Dermis microvascular lymphatic vessel endothelial cell (primary cell): ENCODE results near the gene DHX32. TPM values are rescaled to one million over a fixed set of nuclear protein-coding genes. Genes with fewer than 3 reads are reported as not detected.
"Not testable (repeated sequence)": the region's sequence is repeated elsewhere in the genome, so short reads cannot be mapped to it uniquely, and the experiment has no call there.

Experiments used
- DNase-seq, 2 donors: peaks; one replicate each; pipeline versions ENCODE4 v3.0.0 to v3.0.0-alpha.2; 2010; ENCODE audit warnings: low read depth in 2 of 2
- total RNA-seq: library from RNA; depleted of rRNA; stranded (reverse); fragments of >200 nt; gene quantifications from 2 replicates; pipeline ENCODE4 v1.2.1, GENCODE V29; 2014

DHX32 gene, protein sequence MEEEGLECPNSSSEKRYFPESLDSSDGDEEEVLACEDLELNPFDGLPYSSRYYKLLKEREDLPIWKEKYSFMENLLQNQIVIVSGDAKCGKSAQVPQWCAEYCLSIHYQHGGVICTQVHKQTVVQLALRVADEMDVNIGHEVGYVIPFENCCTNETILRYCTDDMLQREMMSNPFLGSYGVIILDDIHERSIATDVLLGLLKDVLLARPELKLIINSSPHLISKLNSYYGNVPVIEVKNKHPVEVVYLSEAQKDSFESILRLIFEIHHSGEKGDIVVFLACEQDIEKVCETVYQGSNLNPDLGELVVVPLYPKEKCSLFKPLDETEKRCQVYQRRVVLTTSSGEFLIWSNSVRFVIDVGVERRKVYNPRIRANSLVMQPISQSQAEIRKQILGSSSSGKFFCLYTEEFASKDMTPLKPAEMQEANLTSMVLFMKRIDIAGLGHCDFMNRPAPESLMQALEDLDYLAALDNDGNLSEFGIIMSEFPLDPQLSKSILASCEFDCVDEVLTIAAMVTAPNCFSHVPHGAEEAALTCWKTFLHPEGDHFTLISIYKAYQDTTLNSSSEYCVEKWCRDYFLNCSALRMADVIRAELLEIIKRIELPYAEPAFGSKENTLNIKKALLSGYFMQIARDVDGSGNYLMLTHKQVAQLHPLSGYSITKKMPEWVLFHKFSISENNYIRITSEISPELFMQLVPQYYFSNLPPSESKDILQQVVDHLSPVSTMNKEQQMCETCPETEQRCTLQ
- total RNA-seq: 35.0 and 53.2 TPM in 2 replicates

GRCh38 chr10:125881192-125881591 lies at the start of gene DHX32:
TSS of gene DHX32 (minus strand) at chr10:125881292. CDS start at chr10:125880824, 468 bp downstream.
- DNase-seq: no peak

GRCh38 chr10:125929618-125930017 lies 48.5 kb upstream of the DHX32 start:
- DNase-seq: no peak

DNA sequence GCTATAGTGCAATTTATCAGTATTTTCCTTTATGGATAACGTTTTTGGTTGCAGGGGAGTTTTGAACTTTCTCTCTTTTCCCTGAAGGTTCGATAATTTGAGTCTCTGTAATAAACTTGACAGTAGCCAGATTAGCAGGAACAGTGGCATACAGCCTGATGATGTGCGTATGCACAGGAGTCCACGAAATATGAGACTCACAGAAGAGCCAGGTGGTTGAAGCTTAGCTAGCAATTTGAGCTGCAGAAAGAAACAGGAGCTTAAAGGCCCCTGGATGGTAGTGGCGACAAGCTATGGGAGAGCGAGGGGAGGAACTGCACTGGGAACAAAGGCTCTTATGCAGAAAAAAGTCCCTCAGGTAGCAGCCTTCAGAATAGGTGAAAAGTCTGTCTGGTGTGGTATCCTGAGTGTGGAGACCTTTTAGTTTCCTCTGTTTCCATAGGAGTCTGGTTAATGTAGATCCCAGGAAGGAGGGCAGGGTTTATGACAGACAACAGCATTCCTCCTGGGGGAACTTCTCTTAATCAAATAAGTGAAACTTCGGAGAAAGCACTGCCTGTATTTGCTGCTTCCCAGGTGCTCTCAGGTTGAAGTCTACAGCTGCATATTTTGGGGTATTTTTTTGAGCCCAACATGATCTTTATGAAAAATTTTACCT lies 48.0 kb upstream of the DHX32 start:
- no peak for DNase-seq

DNA sequence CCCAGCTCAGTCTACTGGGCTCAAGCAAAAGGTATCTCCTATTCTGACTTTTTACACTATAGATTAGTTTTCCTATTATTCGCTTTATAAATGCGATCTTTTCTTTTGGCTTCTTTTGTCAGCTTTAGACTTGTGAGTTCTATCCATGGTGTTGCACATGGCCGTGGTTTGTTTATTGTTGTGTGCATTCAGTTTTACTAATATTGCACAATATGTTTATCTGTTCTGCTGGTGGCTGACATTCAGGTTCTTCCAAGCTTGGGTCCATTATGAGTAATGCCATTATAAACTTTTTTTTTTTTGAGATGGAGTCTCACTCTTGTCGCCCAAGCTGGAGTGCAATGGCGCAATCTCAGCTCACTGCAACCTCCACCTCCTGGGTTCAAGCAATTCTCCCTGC lies 46.2 kb upstream of the DHX32 start:
- DNase-seq: not testable (repeated sequence)

- DNase-seq: no peak
These were observed 45.2 kb upstream of the DHX32 start for GRCh38 chr10:125926247-125926646.

GRCh38 chr10:125925262-125925834 lies 44.3 kb upstream of the DHX32 start:
- no peak for DNase-seq

DNA sequence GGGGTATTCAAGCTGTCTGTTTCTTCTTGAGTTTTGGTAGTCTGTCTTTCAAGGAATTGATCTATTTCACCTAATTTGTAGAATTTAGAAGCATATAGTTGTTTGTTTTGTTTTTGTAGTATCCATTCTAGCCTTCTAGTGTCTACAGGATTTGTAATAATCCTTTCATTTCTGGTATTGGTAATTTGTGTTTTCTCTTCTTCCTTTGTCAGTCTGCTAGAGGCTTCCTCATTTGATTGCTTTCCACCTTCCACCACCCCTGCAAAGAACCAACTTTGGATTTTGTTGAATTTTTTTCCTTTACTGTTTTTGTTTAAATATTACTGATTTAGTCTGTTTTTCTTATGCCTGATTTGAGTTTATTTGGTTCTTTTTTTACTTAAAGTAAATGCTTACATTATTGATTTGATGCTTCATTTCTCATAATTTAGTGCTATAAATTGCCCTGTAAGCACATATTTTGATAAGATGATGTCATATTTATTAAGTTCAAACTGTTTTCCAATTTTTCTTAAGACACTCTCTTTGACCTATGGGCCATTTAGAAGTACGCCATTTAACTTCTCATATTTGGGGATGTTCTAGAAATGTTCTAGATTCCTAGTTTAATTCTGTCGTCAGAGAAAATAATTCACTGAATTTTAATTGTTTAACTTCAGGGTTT lies 40.7 kb upstream of the DHX32 start:
- DNase-seq: not testable (repeated sequence)

DNA sequence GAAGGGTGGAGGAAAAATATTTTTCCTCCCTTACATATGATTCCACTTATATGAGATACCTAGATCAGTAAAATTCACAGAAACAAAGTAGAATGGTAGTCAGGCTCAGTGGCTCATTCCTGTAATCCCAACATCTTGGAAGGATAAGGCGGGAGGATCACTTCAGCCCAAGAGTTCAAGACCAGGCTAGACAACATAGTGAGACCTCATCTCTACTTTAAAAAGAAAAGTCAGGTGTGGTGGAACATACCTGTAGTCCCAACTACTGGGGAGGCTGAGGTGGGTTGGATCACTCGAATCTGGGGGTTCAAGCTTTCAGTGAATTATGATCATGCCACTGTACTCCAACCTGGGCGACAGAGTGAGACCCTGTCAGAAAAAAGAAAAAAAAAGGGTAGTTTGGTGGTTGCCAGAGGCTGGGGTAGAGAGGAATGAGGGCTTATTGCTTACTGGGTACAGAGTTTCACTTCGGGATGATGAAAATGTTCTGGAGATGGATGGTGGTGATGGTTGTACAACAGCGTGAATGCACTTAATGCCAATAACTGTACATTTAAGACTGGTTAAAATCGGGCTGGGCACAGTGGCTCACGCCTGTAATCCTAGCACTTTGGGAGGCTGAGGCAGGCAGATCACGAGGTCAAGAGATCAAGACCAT lies 36.7 kb upstream of the DHX32 start:
- not testable (repeated sequence) for DNase-seq

DNA sequence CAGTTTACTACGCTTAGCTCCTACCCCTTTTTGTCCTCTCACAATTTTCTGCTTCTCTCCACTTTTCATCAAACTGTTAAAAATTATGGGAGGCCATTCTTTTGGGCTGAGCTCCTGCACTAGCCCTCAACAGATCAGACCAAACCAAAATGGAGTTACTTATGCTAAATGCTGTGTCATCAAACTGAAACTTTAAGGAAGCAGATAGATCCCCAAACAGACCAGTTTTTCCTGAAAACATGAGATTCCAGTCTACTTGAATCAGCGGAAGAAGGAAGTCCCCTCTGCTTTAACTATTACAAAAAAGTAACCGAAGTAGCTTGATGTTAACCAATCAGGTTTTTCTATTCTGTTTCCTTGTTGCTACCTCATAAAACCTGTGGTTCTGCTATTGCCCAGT lies 35.9 kb upstream of the DHX32 start:
- no peak for DNase-seq

DNA sequence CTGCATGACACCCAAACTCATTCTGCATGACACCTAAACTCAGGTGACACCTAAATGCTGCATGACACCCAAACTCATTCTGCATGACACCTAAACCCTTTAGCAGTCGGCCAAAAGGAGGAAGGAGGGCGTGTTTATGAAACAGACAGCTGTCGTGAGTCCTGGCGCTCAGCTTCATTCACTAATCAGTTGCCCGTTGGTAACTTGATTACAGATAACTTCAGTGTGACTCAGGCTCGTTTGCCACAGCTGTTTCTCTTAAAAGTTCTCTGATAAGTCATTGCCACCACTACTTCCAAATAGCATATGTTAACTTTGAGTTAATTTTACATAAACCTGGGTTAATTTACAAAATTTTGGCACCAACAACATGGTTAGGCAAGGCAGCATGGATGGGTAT lies 32.2 kb upstream of the DHX32 start:
- not testable (repeated sequence) for DNase-seq

DNA sequence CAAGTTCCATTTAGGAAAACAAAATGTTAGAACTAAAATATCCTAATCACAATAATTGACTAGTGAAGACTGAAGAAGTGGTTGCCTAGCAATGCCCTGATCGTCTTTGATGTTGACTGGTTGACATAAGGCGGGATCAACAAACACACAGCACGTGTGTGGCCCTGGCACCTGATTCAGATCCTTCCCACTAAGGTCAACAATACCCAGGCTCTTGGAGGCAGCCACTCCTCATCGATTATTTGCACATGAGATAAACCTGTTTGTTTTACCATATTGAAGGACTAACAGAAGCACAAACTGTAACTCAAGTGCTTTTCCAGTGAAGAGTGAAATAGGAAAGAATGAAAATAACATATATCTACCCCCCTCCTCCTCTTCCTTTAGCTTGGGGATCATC lies 30.9 kb upstream of the DHX32 start:
- no peak for DNase-seq

GRCh38 chr10:125911145-125911544 lies 30.1 kb upstream of the DHX32 start:
- DNase-seq: no peak

- DNase-seq: not testable (repeated sequence)
These were observed 28.4 kb upstream of the DHX32 start for GRCh38 chr10:125909491-125909890.

DNA sequence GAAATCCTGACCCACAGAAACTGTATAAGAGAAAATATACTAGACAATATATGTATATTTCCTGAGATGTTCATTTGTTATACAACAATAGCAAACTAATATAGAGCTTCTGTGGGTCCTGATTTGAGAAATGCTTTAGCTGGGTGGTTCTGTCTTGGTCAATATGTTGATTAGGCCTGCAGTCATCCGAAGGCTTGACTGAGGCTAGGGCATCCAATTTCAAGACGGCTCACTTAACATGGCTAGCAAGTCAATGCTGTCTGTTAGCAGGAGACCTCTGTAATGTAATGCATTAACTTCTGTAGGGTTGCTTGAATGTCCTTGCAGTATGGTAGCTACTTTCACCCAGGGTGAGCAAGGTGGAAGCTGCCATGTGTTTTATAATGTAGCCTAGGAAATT lies 27.7 kb upstream of the DHX32 start:
- DNase-seq: not testable (repeated sequence)

DNA sequence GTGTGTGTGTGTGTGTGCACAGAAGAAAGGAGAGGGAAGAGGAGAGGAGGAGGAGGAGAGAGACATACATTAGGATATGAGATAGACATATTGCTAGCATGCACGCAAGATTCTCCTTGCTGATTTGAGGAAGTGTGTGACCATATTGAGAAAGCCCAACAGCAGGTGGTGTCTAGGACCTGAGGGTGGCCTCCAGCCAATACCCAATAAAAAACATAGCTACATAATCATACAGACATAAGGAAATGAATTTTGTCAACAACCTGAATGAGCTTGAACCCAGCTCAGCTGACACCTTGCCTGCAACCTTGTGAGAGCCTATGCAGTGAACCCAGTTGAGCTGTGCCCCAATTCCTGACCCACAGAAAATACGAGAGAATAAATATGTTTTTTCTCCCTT lies 26.5 kb upstream of the DHX32 start:
- not testable (repeated sequence) for DNase-seq

DNA sequence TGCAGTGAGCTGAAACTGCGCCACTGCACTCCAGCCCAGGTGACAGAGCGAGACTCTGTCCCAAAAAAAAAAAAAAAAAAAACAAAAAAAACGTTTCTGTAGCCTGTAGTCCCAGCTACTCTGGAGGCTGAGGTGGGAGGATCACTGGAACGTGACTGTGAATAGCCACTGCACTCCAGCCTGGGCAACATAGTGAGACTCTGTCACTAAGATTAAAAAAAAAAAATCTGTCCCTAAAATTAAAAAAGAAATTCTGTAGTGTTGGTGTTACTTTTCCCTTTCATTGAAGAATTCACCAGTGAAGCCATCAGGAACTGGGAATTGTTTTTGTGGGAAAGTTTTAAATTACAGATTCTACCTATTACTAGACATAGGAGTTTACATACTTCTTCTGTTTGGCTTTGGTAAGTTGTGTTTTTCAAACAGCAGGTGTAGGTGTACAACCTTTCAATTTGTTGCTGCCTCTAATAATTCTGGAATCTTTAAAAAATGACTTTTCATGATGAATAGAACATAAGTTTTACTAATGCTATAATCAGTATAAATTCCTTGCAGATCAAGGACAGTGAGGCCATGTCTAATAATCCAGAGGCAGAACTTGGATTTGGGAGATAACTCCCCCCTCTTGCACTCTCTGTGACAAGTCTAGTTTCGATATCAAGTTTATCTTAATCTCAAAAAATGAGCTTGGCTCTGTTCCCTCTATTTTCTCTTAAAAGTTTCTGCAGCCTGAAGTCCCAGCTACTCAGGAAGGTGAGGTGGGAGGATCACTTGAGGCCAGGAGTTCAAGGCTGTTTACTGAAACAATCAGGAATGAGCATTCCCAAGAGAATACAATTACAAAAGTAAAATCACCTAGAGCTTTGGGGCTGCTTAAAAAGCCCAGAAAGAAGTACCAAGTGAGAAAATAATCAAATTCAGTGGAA lies 24.2 kb upstream of the DHX32 start:
- DNase-seq: not testable (repeated sequence)

- not testable (repeated sequence) for DNase-seq
These were observed 22.1 kb upstream of the DHX32 start for GRCh38 chr10:125903135-125903640.

DNA sequence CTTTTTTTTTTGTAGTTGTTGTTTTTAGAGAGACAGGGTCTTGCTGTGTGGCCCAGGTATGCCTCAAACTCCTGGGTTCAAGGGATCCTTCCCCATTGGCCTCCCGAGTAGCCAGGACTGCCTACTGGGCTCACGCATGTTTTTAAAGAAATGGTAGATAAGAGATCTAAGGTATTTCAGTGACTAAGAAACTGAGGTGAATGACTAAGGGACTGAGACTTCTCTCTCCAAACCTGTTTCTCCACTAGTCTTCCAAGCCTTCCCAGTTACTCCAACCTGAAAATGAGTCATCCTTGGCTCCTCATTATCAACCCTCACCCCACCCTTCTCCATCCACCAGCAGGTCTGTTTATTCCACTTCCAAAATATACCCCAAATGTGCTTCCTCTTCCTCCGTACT lies 19.9 kb upstream of the DHX32 start:
- not testable (repeated sequence) for DNase-seq

- DNase-seq: not testable (repeated sequence)
These were observed 16.2 kb upstream of the DHX32 start for GRCh38 chr10:125897317-125897716.
